H1 (cell line): Measurements from ENCODE around the gene ZNF75A. TPM values are rescaled to one million over a fixed set of nuclear protein-coding genes. Genes with fewer than 3 reads are reported as not detected.

Experiments used
- CTCF ChIA-PET: fragments of 300-600 bp; sonication (Branson Sonifier 250); formaldehyde crosslinking; loops from one replicate; lab custom pipeline; 2021; ENCODE audit not compliant: partially characterized antibody; lab: Charles Lee
- POLR2A ChIA-PET: fragments of 300-600 bp; sonication (Branson Sonifier 250); formaldehyde crosslinking; loops from one replicate; lab custom pipeline; 2021; ENCODE audit warnings: inconsistent platforms; ENCODE audit not compliant: partially characterized antibody; lab: Charles Lee
- DNase-seq, 2 experiments: peaks; one replicate each; pipeline versions ENCODE4 v3.0.0 to v3.0.0-alpha.2; 2010 to 2022; ENCODE audit warnings: low spot score in 2 of 2, low read depth in 1 of 2, mixed read lengths in 1 of 2
- FAIRE-seq: peaks from 2 replicates; lab custom pipeline; 2011; peaks lifted over from hg19 to GRCh38; lab: Jason Lieb, UNC
- H2AFZ ChIP-seq: 2 replicates; pipeline ENCODE4 v1.8.1; 2012; ENCODE audit warnings: low read length, inconsistent platforms
- H2AK5ac ChIP-seq: 2 replicates; pipeline ENCODE4 v1.6.1; 2013; ENCODE audit warnings: low read depth, low read length
- H2BK120ac ChIP-seq: replicated peaks from 2 replicates; pipeline ENCODE3; 2013; ENCODE audit warnings: low read depth, low read length, inconsistent platforms
- H2BK12ac ChIP-seq: 2 replicates; pipeline ENCODE4 v1.6.1; 2013; ENCODE audit warnings: low read depth, low read length
- H2BK15ac ChIP-seq: 2 replicates; pipeline ENCODE4 v1.6.1; 2013; ENCODE audit warnings: low read length
- H2BK20ac ChIP-seq: 2 replicates; pipeline ENCODE4 v1.6.1; 2013; ENCODE audit warnings: low read length
- H2BK5ac ChIP-seq: 2 replicates; pipeline ENCODE4 v1.6.1; 2013; ENCODE audit warnings: low read depth, low read length
- H3K14ac ChIP-seq: 2 replicates; pipeline ENCODE4 v1.6.1; 2013; ENCODE audit warnings: inconsistent platforms; ENCODE audit not compliant: insufficient read length
- H3K18ac ChIP-seq: 2 replicates; pipeline ENCODE4 v1.6.1; 2013; ENCODE audit warnings: low read length; ENCODE audit errors: extremely low read depth
- H3K23ac ChIP-seq: 2 replicates; pipeline ENCODE4 v1.6.1; 2013; ENCODE audit warnings: inconsistent platforms; ENCODE audit not compliant: insufficient read length
- H3K23me2 ChIP-seq: 2 replicates; pipeline ENCODE4 v1.6.1; 2013; ENCODE audit warnings: low read depth, low read length
- H3K27ac ChIP-seq: 2 replicates; pipeline ENCODE4 v1.6.1; 2011; ENCODE audit warnings: low read depth, low read length, inconsistent platforms
- H3K27me3 ChIP-seq, 4 experiments: replicated peaks in 1 of 4; 1 replicate in 1 of 4; 2 replicates in 3 of 4; pipeline versions ENCODE4 v1.6.1 to v1.8.1; 2011 to 2013; ENCODE audit warnings: low read length in 3 of 4, mild to moderate bottlenecking in 3 of 4, inconsistent platforms in 2 of 4, mixed read lengths in 2 of 4, moderate library complexity in 1 of 4; ENCODE audit not compliant: control insufficient read depth in 3 of 4, insufficient read depth in 3 of 4; ENCODE audit errors: extremely low read depth in 1 of 4
- H3K36me3 ChIP-seq, 4 experiments: 2 replicates each; pipeline versions ENCODE4 v1.6.1 to v1.8.1; 2011 to 2013; ENCODE audit warnings: mild to moderate bottlenecking in 4 of 4, low read length in 3 of 4, moderate library complexity in 2 of 4, control low read depth in 1 of 4, inconsistent platforms in 1 of 4; ENCODE audit not compliant: insufficient read depth in 4 of 4, control insufficient read depth in 2 of 4
- H3K4ac ChIP-seq: replicated peaks from 2 replicates; pipeline ENCODE3; 2013; ENCODE audit warnings: low read length, low read depth, mixed read lengths, inconsistent platforms; ENCODE audit not compliant: insufficient read length
- H3K4me1 ChIP-seq, 4 experiments: replicated peaks in 1 of 4; 1 replicate in 1 of 4; 2 replicates in 3 of 4; pipeline versions ENCODE4 v1.6.1 to v1.8.1; 2011 to 2013; ENCODE audit warnings: low read length in 3 of 4, inconsistent platforms in 2 of 4, mixed read lengths in 1 of 4; ENCODE audit not compliant: insufficient read depth in 4 of 4, control insufficient read depth in 3 of 4
- H3K4me2 ChIP-seq, 2 experiments: 2 replicates each; pipeline versions ENCODE4 v1.6.1 to v1.8.1; 2011 to 2013; ENCODE audit warnings: low read depth in 2 of 2, low read length in 2 of 2, control low read depth in 1 of 2, inconsistent platforms in 1 of 2, mild to moderate bottlenecking in 1 of 2; ENCODE audit not compliant: insufficient read depth in 1 of 2
- H3K4me3 ChIP-seq, 4 experiments: fragments of 200-600, 300-600 bp in 1 of 4; sonication (generic), shearing (Covaris generic), sonication (Bioruptor Twin) in 1 of 4; 2 replicates each; pipeline versions ENCODE4 v1.5.1 to v1.8.1; 2011 to 2016; ENCODE audit warnings: low read length in 4 of 4, low read depth in 3 of 4, control low read depth in 2 of 4, inconsistent platforms in 2 of 4, mild to moderate bottlenecking in 2 of 4, mixed read lengths in 1 of 4, moderate library complexity in 1 of 4; ENCODE audit not compliant: insufficient read depth in 2 of 4; ENCODE audit errors: extremely low read depth in 1 of 4
- H3K56ac ChIP-seq: replicated peaks from 2 replicates; pipeline ENCODE3; 2013; ENCODE audit warnings: low read depth, mild to moderate bottlenecking, mixed read lengths, low read length, inconsistent platforms; ENCODE audit not compliant: insufficient read length
- H3K79me1 ChIP-seq: 2 replicates; pipeline ENCODE4 v1.6.1; 2013; ENCODE audit warnings: low read depth, low read length, control low read depth
- H3K79me2 ChIP-seq, 2 experiments: 2 replicates each; pipeline versions ENCODE4 v1.6.1 to v1.8.1; 2012 to 2013; ENCODE audit warnings: low read length in 2 of 2, mild to moderate bottlenecking in 2 of 2, inconsistent platforms in 1 of 2; ENCODE audit not compliant: insufficient read depth in 2 of 2, control insufficient read depth in 1 of 2
- H3K9ac ChIP-seq, 4 experiments: replicated peaks in 1 of 4; 1 replicate in 1 of 4; 2 replicates in 3 of 4; pipeline versions ENCODE4 v1.6.1 to v1.8.1; 2011 to 2013; ENCODE audit warnings: low read depth in 3 of 4, low read length in 3 of 4, control low read depth in 2 of 4, mild to moderate bottlenecking in 2 of 4, moderate library complexity in 2 of 4, inconsistent platforms in 1 of 4; ENCODE audit errors: extremely low read depth in 1 of 4
- H3K9me3 ChIP-seq, 2 experiments: 2 replicates each; pipeline versions ENCODE4 v1.6.1 to v1.8.1; 2012 to 2013; ENCODE audit warnings: mild to moderate bottlenecking in 2 of 2, moderate library complexity in 2 of 2, control low read depth in 1 of 2, inconsistent platforms in 1 of 2, low read depth in 1 of 2, low read length in 1 of 2, mixed read lengths in 1 of 2; ENCODE audit not compliant: insufficient read depth in 2 of 2
- H4K20me1 ChIP-seq, 2 experiments: replicated peaks in 1 of 2; 2 replicates each; pipeline versions ENCODE3 to v1.8.1; 2011 to 2013; ENCODE audit warnings: inconsistent platforms in 2 of 2, low read length in 2 of 2, mild to moderate bottlenecking in 1 of 2; ENCODE audit not compliant: insufficient read depth in 2 of 2, control insufficient read depth in 1 of 2
- H4K5ac ChIP-seq: 2 replicates; pipeline ENCODE4 v1.6.1; 2013; ENCODE audit warnings: low read length, low read depth, mixed read lengths, inconsistent platforms; ENCODE audit not compliant: insufficient read length
- H4K8ac ChIP-seq: 2 replicates; pipeline ENCODE4 v1.8.0; 2013; ENCODE audit warnings: mild to moderate bottlenecking, moderate library complexity, low read length, inconsistent platforms; ENCODE audit not compliant: insufficient read depth; ENCODE audit errors: extremely low read depth
- H4K91ac ChIP-seq: replicated peaks from 2 replicates; pipeline ENCODE3; 2013; ENCODE audit warnings: low read length, mixed read lengths, inconsistent platforms; ENCODE audit not compliant: insufficient read length
- ATF2 ChIP-seq: IDR thresholded peaks from 2 replicates; pipeline ENCODE4 v1.6.1; 2012; ENCODE audit warnings: low read length, inconsistent platforms
- CBX8 ChIP-seq: fragments of 300-800, 300-1000 bp; sonication (generic); IDR thresholded peaks from 2 replicates; pipeline ENCODE4 v1.7.1; 2016; ENCODE audit warnings: low read depth, low read length, borderline replicate concordance
- CTCF ChIP-seq, 3 experiments: IDR thresholded peaks; 1 replicate in 2 of 3; 2 replicates in 1 of 3; pipeline versions ENCODE4 v1.5.1 to v1.6.1; 2011; ENCODE audit warnings: low read length in 3 of 3, mild to moderate bottlenecking in 3 of 3, inconsistent platforms in 2 of 3, low read depth in 1 of 3, moderate library complexity in 1 of 3; ENCODE audit not compliant: insufficient read depth in 1 of 3; ENCODE audit errors: control extremely low read depth in 1 of 3
- GABPA ChIP-seq: IDR thresholded peaks from 2 replicates; pipeline ENCODE4 v1.6.1; 2011; ENCODE audit warnings: mild to moderate bottlenecking, low read length, moderate library complexity, borderline replicate concordance; ENCODE audit not compliant: insufficient read depth
- HDAC6 ChIP-seq: IDR thresholded peaks from one replicate; pipeline ENCODE4 v1.7.1; 2012; ENCODE audit warnings: low read depth, mild to moderate bottlenecking, inconsistent platforms, low read length, moderate library complexity
- MAX ChIP-seq: IDR thresholded peaks from 2 replicates; pipeline ENCODE4 v1.6.1; 2012; ENCODE audit warnings: inconsistent platforms
- NRF1 ChIP-seq: IDR thresholded peaks from 2 replicates; pipeline ENCODE4 v1.6.1; 2011; ENCODE audit warnings: mild to moderate bottlenecking, low read depth, low read length, improper control_type of control experiment
- PHF8 ChIP-seq: fragments of 200-600 bp; sonication (generic); conservative IDR thresholded peaks from 2 replicates; pipeline ENCODE4 v1.7.1; 2012; ENCODE audit warnings: low read depth, mild to moderate bottlenecking, inconsistent platforms, low read length, moderate library complexity
- WGBS, 2 experiments: shearing (Covaris generic) in 1 of 2; methylation state at CpG; one replicate each; pipeline versions ENCODE4 v1.1.6 to v1.1.7; 2013 to 2015; ENCODE audit warnings: low lambda C conversion rate in 2 of 2, mixed read lengths in 2 of 2, inconsistent platforms in 1 of 2, low coverage in 1 of 2, missing lambda C conversion rate in 1 of 2; ENCODE audit not compliant: insufficient replicate concordance in 2 of 2, insufficient coverage in 1 of 2, insufficient read length in 1 of 2; ENCODE audit errors: extremely low coverage in 1 of 2, missing lambda C conversion rate in 1 of 2; 5-methylcytosine and 5-hydroxymethylcytosine counted together
- polyA plus RNA-seq, 7 experiments: library from polyadenylated mRNA; depleted of rRNA in 3 of 7; stranded (reverse) in 5 of 7; unstranded in 2 of 7; fragments of >200 nt in 5 of 7; fragments of 200-250 nt in 2 of 7; gene quantifications; 1 replicate in 5 of 7; 2 replicates in 1 of 7; 4 replicates in 1 of 7; pipeline versions ENCODE4 v1.2.1 to v1.2.3, GENCODE V29; 2011 to 2013; ENCODE audit warnings: missing spikeins in 2 of 7, mixed read lengths in 2 of 7
- total RNA-seq: library from RNA; stranded (reverse); fragmentation: NEBNext Ultra II Directional; extraction: Animal tissue kit (Norgen Biotek cat#: 25700); gene quantifications from 2 replicates; pipeline ENCODE4 v1.2.1, GENCODE V29; 2021

Gene ZNF75A
- total and polyA plus RNA-seq, 2 of the 8 experiments (the other 6 are each of a cell fraction or from before 2014, with no cell fraction given): 9.3 to 30.0 TPM

GRCh38 chr16:3311496-3311895 lies 6.2 kb downstream of the ZNF75A start:
- no peak overlapping the region for H2AFZ ChIP-seq
- H3K79me1 ChIP-seq: no peaks in the 10 kb centered on the region; the same call in 1 of the 2 replicates
- H3K79me2 ChIP-seq: no peaks in the 10 kb centered on the region
- H2BK5ac ChIP-seq: no peak overlapping the region
- peaks cover 19 to 95% (median 64%) of the 10 kb centered on the region in 4 experiments for H3K36me3 ChIP-seq
- no peak overlapping the region for H2BK12ac ChIP-seq
- H3K18ac ChIP-seq: no peak overlapping the region
- no peak overlapping the region for H3K27ac ChIP-seq
- H3K56ac ChIP-seq: no peak overlapping the region
- no peak overlapping the region for H4K5ac ChIP-seq
- H2BK15ac ChIP-seq: no peak overlapping the region
- no peak overlapping the region for H2BK120ac ChIP-seq
- H3K14ac ChIP-seq: no peak overlapping the region
- H2BK20ac ChIP-seq: no peak overlapping the region
- DNase-seq: no peak
- H3K4me1 ChIP-seq: no peaks in the 10 kb centered on the region
- no peak overlapping the region for H4K91ac ChIP-seq
- H3K4me2 ChIP-seq: no peak overlapping the region
- ChIA-PET CTCF (interaction anchor here (2.9 kb wide), 1 partner anchor 44 kb away, joined by 11 read pairs; no protein-coding TSS in a partner anchor), POLR2A (interaction anchor here (1.2 kb wide), 1 partner anchor 13 kb away, joined by 3 read pairs; no protein-coding TSS in a partner anchor)
- H3K23me2 ChIP-seq: no peaks in the 10 kb centered on the region
- no peak overlapping the region for H3K9ac ChIP-seq
- H3K4ac ChIP-seq: no peak overlapping the region
- H3K27me3 ChIP-seq: no peaks in the 10 kb centered on the region; a peak in 1 of 7 replicates
- 84% methylated on average over 4 of the region's 4 CpGs; no CpG with 5 or more reads in 1 of the 2 experiments for WGBS, 2 experiments
- H4K20me1 ChIP-seq: no peaks in the 10 kb centered on the region
- H2AK5ac ChIP-seq: no peak overlapping the region
- no peak for FAIRE-seq
- H4K8ac ChIP-seq: no peak overlapping the region
- no peak overlapping the region for H3K23ac ChIP-seq
- H3K9me3 ChIP-seq: peaks cover 79 to 88% of the 10 kb centered on the region in 2 experiments
- no peak overlapping the region for H3K4me3 ChIP-seq
- no peak for TF ChIP-seq CBX8
- TF ChIP-seq HDAC6: no peak
- no peak for TF ChIP-seq GABPA
- TF ChIP-seq PHF8: no peak
- TF ChIP-seq MAX: no peak
- TF ChIP-seq NRF1: no peak
- TF ChIP-seq ATF2: no peak
- TF ChIP-seq CTCF (IDR thresholded peaks at IDR 0.05; ENCODE audit: control extremely low read depth in 1 of 3, insufficient read depth in 1 of 3, low read depth in 1 of 3, low read length in 3 of 3): no peak
